Lower lobe of right lung (tissue), 2 donors: ENCODE data around the gene IFRD1. TPM values are rescaled to one million over a fixed set of nuclear protein-coding genes. Genes with fewer than 3 reads are reported as not detected.

Experiments used
- ATAC-seq, 2 donors: fragments of 200-7000 bp; cut with Tn5 transposase; one replicate each; pipeline ENCODE4 v1.9.1; 2020 to 2022; ENCODE audit warnings: mild to moderate bottlenecking in 2 of 2, moderate library complexity in 2 of 2
- DNase-seq: peaks from one replicate; pipeline ENCODE4 v3.0.0-alpha.2; 2020
- H3K27ac ChIP-seq: fragments of 200-600 bp; one replicate; pipeline ENCODE4 v1.8.0; 2022
- H3K27me3 ChIP-seq: fragments of 200-600 bp; one replicate; pipeline ENCODE4 v1.8.0; 2022; ENCODE audit warnings: low read depth
- H3K36me3 ChIP-seq: fragments of 200-600 bp; one replicate; pipeline ENCODE4 v1.8.0; 2022; ENCODE audit warnings: mild to moderate bottlenecking
- H3K4me1 ChIP-seq: fragments of 200-600 bp; one replicate; pipeline ENCODE4 v1.8.0; 2022
- H3K4me3 ChIP-seq: fragments of 200-600 bp; one replicate; pipeline ENCODE4 v1.8.0; 2022; ENCODE audit warnings: mild to moderate bottlenecking
- H3K9me3 ChIP-seq: fragments of 200-600 bp; one replicate; pipeline ENCODE4 v1.8.0; 2022
- intact Hi-C: fragments of 100-400 bp; cut with DNase I; formaldehyde crosslinking; loops from one replicate; pipeline ENCODE4 v1.11.0; 2022
- total RNA-seq: library from RNA; stranded (reverse); fragmentation: NEBNext Ultra II Directional; extraction: Animal tissue kit (Norgen Biotek cat#: 25700); gene quantifications from one replicate; pipeline ENCODE4 v1.2.1, GENCODE V29; 2021
- TF ChIP-seq, protein P1 (sequence below): fragments of 200-600 bp; IDR thresholded peaks from one replicate; pipeline ENCODE4 v1.8.0; 2022; ENCODE audit warnings: antibody characterized with exemption, mild to moderate bottlenecking
- donor health status: DM: no; HTN: yes; CAD: no; lungs with severe emphysema.

The IFRD1 gene
- total RNA-seq, 1 donor from 2014 or later = 46.9 TPM

DNA sequence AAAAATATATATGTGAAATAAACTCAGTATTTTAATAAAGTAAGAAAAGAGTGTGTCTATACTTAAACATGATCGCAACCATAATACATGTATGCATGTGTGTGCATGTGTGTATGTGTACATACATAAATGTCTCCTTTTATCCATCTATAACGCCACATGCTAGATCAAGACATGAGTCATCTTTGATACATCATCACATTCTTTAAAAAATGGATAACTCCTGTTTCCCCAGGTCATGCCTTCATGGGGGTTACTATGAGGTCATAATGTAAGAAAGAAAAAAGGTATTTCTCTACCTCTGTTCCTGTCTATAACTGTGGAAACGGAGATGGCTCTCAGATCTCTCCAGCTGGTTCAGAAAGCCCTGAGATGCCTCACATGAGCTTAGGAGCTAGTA lies 71.7 kb downstream of the IFRD1 start:
- no peak for ATAC-seq
- Histone ChIP-seq H3K9me3 (no peaks in the 10 kb centered on the region), H3K36me3 (no peaks in the 10 kb centered on the region), H3K4me1 (no peaks in the 10 kb centered on the region), H3K4me3 (no peak overlapping the region), H3K27me3 (peaks cover 9% of the 10 kb centered on the region), H3K27ac (no peak overlapping the region)
- intact Hi-C loops = no loop called here
- no peak for DNase-seq
- TF ChIP-seq, protein P1, sequence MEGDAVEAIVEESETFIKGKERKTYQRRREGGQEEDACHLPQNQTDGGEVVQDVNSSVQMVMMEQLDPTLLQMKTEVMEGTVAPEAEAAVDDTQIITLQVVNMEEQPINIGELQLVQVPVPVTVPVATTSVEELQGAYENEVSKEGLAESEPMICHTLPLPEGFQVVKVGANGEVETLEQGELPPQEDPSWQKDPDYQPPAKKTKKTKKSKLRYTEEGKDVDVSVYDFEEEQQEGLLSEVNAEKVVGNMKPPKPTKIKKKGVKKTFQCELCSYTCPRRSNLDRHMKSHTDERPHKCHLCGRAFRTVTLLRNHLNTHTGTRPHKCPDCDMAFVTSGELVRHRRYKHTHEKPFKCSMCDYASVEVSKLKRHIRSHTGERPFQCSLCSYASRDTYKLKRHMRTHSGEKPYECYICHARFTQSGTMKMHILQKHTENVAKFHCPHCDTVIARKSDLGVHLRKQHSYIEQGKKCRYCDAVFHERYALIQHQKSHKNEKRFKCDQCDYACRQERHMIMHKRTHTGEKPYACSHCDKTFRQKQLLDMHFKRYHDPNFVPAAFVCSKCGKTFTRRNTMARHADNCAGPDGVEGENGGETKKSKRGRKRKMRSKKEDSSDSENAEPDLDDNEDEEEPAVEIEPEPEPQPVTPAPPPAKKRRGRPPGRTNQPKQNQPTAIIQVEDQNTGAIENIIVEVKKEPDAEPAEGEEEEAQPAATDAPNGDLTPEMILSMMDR = no peak

DNA sequence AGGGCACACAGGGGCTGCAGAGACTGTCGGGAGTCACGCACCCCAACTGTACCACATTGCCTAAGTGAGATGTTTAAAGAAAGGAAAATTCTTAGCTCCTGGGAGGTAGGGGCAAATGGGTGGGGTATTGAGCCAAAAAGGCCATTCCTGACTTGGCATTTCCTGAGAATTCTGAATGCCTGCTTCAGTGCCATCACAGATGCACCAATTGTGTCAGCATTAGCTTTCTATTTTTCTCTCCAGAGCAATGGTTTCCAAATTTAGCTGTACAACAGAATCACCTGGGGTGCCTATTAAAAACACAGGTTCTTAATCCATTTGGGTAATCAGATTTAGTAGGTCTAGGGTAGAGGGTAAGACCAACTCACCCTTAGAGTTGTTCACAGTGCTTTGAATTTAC lies 73.6 kb downstream of the IFRD1 start:
- intact Hi-C loops = no loop called here
- Histone ChIP-seq H3K4me1 (no peaks in the 10 kb centered on the region), H3K36me3 (no peaks in the 10 kb centered on the region), H3K4me3 (no peak overlapping the region), H3K9me3 (no peaks in the 10 kb centered on the region), H3K27ac (no peak overlapping the region), H3K27me3 (peaks cover 3% of the 10 kb centered on the region)
- ATAC-seq (no peak), DNase-seq (no peak)
- TF ChIP-seq, protein P1 = no peak

Other genes with a start within 250 kb of the IFRD1 start
- gene DOCK4, start 244.1 kb upstream of the IFRD1 start, total RNA-seq = 78.5 TPM
- gene ZNF277, start 243.8 kb upstream of the IFRD1 start, total RNA-seq = 33.3 TPM
- 3.0 TPM for gene LSMEM1, start 30.5 kb downstream of the IFRD1 start, total RNA-seq